ENCODE measurements around the gene GSK3A. TPM values are rescaled to one million over a fixed set of nuclear protein-coding genes. Genes with fewer than 3 reads are reported as not detected.

The GSK3A gene
- total RNA-seq, 4 donors from 2014 or later = 24.7 to 34.5 (median 28.3) TPM

DNA sequence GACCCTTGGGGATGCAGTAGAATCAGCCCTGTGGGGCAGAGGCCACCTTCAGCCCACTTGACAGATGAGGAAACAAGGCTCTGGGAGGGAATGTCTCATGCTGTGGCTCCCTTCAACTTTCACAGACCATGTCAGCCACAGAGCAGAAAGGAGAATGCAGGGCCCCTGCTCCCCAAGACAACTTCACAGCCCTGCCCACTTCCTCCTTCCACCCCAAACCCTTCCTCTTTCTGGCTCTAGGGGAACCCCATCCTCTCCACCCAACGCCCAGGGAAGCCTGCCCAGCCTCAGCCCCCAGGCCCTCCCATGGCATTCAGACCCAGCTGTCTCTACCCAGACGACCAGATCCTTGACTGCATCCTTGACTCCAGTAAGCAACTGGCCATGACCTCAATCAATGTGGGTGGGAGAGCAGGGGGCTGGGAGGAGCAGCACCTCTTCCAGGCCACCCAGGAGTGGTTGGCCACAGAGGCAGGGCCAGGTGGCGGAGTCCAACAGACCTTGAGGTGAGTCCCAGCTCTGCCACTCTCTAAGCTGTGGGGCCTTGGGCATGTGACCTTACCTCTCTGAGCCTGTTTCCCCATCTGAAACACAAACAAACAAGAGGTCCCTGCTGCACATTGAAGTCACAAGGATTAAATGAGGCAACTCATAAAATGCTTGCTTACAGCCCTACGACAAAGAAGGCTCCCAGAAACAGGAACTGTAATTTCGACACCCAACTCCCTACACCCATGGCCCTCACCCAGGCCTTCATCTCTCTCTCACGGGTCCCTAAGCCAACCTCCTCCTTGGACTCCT is 40.7 kb downstream of the GSK3A start:
- no peaks in the 10 kb centered on the region for H3K27me3 ChIP-seq
- WGBS, 2 donors = 53 to 67% methylated on average over 6 of the region's 6 CpGs
- no peaks in the 10 kb centered on the region for H3K9me3 ChIP-seq
- peaks cover 0 to 24% (median 5%) of the 10 kb centered on the region in 4 donors for H3K4me1 ChIP-seq
- H3K4me3 ChIP-seq = no peak overlapping the region
- peak overlapping the region in 3 of 4 donors; percentile 31 to 68 (median 57) for H3K27ac ChIP-seq
- TF ChIP-seq, protein P1, sequence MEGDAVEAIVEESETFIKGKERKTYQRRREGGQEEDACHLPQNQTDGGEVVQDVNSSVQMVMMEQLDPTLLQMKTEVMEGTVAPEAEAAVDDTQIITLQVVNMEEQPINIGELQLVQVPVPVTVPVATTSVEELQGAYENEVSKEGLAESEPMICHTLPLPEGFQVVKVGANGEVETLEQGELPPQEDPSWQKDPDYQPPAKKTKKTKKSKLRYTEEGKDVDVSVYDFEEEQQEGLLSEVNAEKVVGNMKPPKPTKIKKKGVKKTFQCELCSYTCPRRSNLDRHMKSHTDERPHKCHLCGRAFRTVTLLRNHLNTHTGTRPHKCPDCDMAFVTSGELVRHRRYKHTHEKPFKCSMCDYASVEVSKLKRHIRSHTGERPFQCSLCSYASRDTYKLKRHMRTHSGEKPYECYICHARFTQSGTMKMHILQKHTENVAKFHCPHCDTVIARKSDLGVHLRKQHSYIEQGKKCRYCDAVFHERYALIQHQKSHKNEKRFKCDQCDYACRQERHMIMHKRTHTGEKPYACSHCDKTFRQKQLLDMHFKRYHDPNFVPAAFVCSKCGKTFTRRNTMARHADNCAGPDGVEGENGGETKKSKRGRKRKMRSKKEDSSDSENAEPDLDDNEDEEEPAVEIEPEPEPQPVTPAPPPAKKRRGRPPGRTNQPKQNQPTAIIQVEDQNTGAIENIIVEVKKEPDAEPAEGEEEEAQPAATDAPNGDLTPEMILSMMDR (IDR thresholded peaks at IDR 0.05) = no peak
- peak in 1 of 2 donors; percentile 41 for TF ChIP-seq EP300 (IDR thresholded peaks at IDR 0.05)
- peaks cover 0 to 100% (median 17%) of the 10 kb centered on the region in 3 donors for H3K36me3 ChIP-seq
- no peak for DNase-seq (ENCODE audit: low spot score in 2 of 2)

DNA sequence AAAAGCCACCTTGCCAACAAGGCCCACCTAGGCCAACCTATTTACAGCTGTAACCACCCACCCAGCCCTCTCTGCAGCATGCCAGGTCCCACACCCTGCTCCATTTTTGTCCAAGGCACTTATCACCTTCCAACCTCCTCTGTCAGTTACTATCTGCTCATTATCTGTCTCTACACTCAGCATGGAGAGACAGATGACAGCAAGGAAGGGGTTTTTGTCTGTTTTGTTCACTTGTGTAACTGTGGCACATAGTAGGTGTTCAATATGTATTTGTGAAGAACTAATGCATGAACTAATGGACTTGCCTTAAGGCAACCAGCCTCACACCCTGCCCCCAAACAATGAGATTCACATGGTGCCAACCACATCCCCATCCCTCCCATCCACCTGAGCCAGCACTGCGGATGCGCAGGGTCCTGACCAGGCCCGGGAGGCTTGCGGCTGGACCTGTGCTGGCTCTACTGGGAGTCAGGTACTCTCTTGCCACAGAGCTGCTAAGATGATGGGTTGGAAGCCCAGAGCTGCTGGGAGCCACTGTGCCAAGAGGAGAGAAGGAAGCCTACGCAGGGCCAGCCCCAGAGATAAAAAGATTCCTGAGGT is 42.2 kb downstream of the GSK3A start:
- Histone ChIP-seq H3K9me3 (no peaks in the 10 kb centered on the region), H3K36me3 (peaks cover 0 to 90% (median 11%) of the 10 kb centered on the region in 3 donors), H3K27ac (peak overlapping the region in 3 of 4 donors; percentile 54 to 78 (median 57)), H3K27me3 (no peaks in the 10 kb centered on the region), H3K4me3 (no peak overlapping the region), H3K4me1 (peaks cover 0 to 24% (median 5%) of the 10 kb centered on the region in 4 donors)
- no peak for TF ChIP-seq POLR2A (IDR thresholded peaks at IDR 0.05)
- TF ChIP-seq, protein P1 (IDR thresholded peaks at IDR 0.05) = no peak
- TF ChIP-seq EP300 (IDR thresholded peaks at IDR 0.05) = no peak
- WGBS, 2 donors = 93 to 98% methylated on average over 4 to 5 of the region's 5 CpGs
- DNase-seq (ENCODE audit: low spot score in 2 of 2) = no peak

DNA sequence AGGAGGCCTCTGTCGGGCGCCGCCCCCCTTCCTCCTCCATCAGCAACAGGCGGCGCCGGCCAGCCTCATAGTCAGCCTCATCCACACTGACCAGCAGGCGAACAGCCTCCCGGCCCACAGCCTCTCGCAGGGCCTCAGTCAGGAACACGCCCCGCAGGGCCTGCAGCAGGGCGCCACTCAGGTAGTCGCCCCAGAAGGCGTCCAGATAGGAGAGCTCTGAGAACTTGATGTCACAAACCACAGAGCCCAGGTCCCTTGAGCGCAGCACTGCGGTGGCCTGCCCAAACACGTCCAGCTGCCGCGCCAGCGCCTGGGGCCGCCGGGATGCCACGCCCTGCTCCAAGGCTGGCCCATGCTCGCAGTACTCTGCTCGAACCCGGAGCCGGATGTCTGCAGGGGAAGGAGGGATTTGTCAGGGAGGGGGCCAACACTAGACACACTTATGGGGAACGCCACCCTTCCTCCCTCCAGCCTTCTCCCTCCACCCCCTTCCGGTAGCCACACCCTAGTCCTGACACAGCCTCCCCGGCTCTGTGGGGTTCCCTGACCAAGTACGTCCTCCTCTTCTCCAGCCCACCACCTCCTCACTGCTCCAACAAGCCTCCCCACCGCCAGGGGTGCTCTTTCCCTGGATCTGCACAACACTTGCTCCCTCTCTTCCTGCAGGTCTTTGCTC is 42.8 kb downstream of the GSK3A start:
- no peaks in the 10 kb centered on the region for H3K9me3 ChIP-seq
- H3K4me1 ChIP-seq = peaks cover 0 to 24% (median 5%) of the 10 kb centered on the region in 4 donors
- peaks cover 0 to 84% (median 11%) of the 10 kb centered on the region in 3 donors for H3K36me3 ChIP-seq
- H3K27ac ChIP-seq = peak overlapping the region in 2 of 4 donors; percentile 0 to 78
- H3K27me3 ChIP-seq = no peaks in the 10 kb centered on the region
- H3K4me3 ChIP-seq = no peak overlapping the region
- DNase-seq (ENCODE audit: low spot score in 2 of 2) = no peak
- WGBS, 2 donors = 73 to 86% methylated on average over 19 to 25 of the region's 32 CpGs
- no peak for TF ChIP-seq EP300 (IDR thresholded peaks at IDR 0.05)
- TF ChIP-seq, protein P1 (IDR thresholded peaks at IDR 0.05) = peak in 1 of 5 experiments; percentile 15

DNA sequence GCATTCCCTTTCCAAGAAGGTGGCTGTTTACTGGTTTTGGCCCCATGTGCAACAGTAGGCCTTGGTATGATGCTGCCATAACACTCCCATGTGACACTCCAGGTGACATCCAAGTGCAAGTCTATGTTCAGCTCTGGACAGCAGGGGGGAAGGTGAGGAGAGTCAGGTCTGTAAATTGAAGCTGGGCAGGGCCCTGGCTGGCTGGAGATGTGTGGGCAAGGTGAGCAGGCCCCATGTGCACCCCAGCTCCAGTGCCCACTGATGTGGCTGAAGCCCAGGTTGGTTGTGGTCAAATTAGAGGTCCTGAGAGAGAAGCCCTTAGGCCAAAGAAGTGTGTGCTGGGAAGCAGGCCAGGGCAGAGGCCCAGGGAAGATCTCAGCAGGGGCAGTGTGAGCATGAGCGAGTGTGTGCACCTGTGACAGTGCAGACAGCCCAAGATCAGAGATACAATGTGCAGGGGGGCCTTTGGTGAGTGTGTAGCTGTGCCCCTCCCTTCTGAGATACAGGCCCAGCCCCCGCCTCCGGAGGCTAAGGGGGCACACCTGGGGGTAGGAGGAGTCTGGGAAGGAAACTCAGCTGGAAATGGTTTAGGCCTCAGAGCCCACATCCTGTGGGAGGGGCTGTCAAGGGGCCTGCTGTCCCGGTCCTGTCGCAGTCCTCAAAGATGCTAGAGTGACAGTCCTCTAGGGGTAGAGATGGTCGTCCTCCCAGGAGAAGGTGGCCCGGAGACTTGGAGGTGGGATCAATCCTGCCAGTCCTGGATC is 43.5 kb downstream of the GSK3A start:
- WGBS, 2 donors = 56 to 65% methylated on average over 6 to 7 of the region's 7 CpGs
- Histone ChIP-seq H3K27me3 (no peaks in the 10 kb centered on the region), H3K36me3 (peaks cover 0 to 76% (median 11%) of the 10 kb centered on the region in 3 donors), H3K4me3 (no peak overlapping the region), H3K27ac (peak overlapping the region in 1 of 4 donors; percentile 78), H3K9me3 (no peaks in the 10 kb centered on the region), H3K4me1 (peaks cover 0 to 24% (median 5%) of the 10 kb centered on the region in 4 donors)
- no peak for DNase-seq (ENCODE audit: low spot score in 2 of 2)
- TF ChIP-seq POLR2A (IDR thresholded peaks at IDR 0.05) = no peak
- TF ChIP-seq, protein P1 (IDR thresholded peaks at IDR 0.05) = no peak
- TF ChIP-seq EP300 (IDR thresholded peaks at IDR 0.05) = no peak
